Peyer's patch (tissue), 4 donors: ENCODE data around the gene UTS2R.

Source experiments
- CTCF ChIP-seq, 6 experiments: fragments of 450-650 bp in 4 of 6; fragments of 200-600 bp in 2 of 6; sonication (generic) in 1 of 6; IDR thresholded peaks; one replicate each; pipeline ENCODE4 v1.5.1; 2017 to 2019; ENCODE audit warnings: antibody characterized with exemption in 6 of 6, mild to moderate bottlenecking in 3 of 6, moderate library complexity in 1 of 6
- POLR2A ChIP-seq, 2 donors: fragments of 450-650 bp; IDR thresholded peaks; one replicate each; pipeline ENCODE4 v1.5.1; 2017; ENCODE audit warnings: antibody characterized with exemption in 2 of 2, mild to moderate bottlenecking in 2 of 2, moderate library complexity in 2 of 2

GRCh38 chr17:82367724-82368524 lies 3.6 kb upstream of the UTS2R start:
- no peak for TF ChIP-seq CTCF (IDR thresholded peaks at IDR 0.05)
- no peak for TF ChIP-seq POLR2A (IDR thresholded peaks at IDR 0.05)
